IPS DF 19.7 (cell line): ENCODE results near the gene SNPH.
"Not testable (repeated sequence)": the region's sequence is repeated elsewhere in the genome, so short reads cannot be mapped to it uniquely, and the experiment has no call there.

Source experiments
- DNase-seq: peaks from one replicate; pipeline ENCODE4 v3.0.0-alpha.2; 2013; ENCODE audit warnings: low read depth, low spot score

Gene SNPH

GRCh38 chr20:1337441-1337840, 71.3 kb downstream of the SNPH start:
- no peak for DNase-seq

GRCh38 chr20:1338096-1338495, 72.0 kb downstream of the SNPH start:
- no peak for DNase-seq

GRCh38 chr20:1338801-1339200, 72.7 kb downstream of the SNPH start:
- DNase-seq = no peak

GRCh38 chr20:1341561-1342265, 75.6 kb downstream of the SNPH start:
- no peak for DNase-seq

- not testable (repeated sequence) for DNase-seq
Observed at GRCh38 chr20:1343446-1344124, 77.5 kb downstream of the SNPH start.

DNA sequence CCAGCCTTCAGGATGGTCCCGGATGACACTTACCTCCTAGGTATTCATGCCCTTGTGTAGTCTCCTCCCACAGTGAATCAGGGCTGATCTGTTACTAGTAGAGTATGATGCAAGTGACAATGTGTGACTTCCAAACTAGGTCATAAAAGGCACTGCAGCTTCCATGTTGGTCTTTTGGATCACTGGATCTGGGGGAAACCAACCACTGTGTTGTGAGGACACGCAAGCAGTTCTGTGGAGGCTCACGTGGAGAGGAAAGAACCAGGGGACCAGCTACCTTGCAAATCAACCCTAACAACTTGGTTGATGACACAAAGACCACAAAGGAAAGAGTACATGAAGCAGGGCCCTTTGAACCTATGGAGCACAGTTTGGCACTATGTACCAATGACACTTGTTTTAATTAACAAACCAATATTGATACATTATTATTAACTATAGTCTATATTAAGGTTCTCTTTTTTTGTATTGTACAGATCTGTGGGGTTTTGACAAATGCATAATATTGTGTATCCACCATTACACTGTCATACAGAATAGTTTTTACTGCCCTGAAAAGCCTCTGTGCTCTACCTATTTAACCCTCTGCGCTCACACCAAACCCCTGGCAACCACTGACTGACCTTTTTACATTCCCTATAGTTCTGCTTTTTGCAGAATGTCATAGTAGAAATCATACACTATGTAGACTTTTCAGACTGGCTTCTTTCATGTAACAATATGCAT, 79.1 kb downstream of the SNPH start:
- DNase-seq = no peak

DNA sequence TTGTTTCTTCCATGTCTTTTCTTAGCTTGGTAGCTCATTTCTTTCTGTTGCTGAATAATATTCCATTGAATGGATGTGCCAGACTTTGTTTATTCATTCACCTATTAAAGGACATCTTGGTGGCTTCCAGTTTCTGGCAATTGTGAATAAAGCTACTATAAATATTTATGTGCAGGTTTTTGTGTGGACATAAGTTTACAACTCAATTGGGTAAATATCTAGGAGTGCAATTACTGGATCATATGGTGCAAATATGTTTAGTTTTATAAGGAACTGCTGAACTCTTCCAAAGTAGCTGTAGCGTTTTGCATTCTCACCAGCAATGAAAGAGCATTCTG, 79.6 kb downstream of the SNPH start:
- no peak for DNase-seq

DNA sequence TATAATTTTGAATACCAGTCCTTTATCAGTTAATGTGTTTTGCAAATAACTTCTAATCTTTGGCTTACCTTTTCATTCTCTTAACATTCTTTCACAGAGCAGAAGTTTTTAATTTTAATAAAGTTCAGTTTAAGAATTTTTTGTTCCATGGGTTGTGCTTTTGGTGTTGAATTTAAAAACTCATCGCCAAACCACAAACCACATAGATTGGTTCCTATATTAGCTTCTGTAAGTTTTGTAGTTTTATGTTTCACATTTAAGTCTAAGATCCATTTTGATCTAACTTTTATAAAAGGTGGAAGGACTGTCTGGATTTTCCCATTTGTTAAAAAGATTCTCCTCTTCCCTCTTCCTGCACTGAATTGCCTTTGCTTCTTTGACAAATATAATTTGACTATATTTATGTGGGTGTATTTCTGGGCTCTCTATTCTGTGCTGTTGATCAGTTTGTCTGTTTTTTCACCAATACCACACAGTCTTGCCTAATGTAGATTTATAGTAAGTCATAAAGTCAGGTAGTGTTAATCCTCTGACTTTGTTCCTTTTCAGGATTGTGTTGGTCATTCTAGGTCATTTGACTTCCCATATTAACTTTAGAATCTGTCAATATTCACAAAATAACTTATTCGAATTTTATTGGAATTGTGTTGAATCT, 80.3 kb downstream of the SNPH start:
- DNase-seq = no peak

- no peak for DNase-seq
Observed at GRCh38 chr20:1353956-1354355, 87.9 kb downstream of the SNPH start.

DNA sequence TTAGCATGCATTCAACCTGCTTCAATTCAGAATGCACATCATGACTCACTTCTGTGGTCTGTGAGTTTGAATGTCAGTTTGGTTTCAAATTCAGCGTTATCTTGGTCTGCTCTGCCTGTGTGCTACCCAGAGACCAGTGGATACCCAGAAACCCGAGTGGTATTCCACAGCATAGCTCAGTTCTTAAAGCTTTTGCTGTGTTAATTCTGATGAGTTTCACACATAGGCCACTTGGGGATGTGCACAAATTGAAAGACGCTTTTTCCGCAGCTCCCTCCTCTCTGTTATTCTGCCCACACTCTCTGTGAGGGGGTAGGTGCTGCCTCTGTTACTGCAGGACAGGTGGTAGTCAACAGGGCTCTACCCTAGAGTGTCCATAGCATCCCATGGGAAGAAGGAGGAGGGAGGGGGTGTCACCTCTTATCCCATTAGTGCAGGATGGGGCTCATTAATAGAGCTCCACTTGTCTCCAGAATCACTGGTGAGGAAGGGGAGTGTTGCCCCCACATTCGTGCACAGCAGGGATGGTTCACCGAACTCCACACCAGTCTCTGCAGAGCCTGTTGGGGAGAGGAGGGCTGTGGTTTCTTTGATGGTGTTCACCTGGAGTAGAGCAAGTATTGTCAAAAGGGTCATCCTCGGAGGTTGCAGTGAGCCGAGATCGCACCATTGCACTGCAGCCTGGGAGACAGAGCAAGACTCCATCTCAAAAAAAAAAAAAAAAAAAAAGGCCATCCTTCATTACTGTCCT, 92.0 kb downstream of the SNPH start:
- DNase-seq = no peak
